ENCODE measurements around the gene MAP2K5. TPM values are rescaled to one million over a fixed set of nuclear protein-coding genes. Genes with fewer than 3 reads are reported as not detected.

Gene MAP2K5
- total RNA-seq, 1 donor: 8.9 TPM

- TF ChIP-seq, protein P1, sequence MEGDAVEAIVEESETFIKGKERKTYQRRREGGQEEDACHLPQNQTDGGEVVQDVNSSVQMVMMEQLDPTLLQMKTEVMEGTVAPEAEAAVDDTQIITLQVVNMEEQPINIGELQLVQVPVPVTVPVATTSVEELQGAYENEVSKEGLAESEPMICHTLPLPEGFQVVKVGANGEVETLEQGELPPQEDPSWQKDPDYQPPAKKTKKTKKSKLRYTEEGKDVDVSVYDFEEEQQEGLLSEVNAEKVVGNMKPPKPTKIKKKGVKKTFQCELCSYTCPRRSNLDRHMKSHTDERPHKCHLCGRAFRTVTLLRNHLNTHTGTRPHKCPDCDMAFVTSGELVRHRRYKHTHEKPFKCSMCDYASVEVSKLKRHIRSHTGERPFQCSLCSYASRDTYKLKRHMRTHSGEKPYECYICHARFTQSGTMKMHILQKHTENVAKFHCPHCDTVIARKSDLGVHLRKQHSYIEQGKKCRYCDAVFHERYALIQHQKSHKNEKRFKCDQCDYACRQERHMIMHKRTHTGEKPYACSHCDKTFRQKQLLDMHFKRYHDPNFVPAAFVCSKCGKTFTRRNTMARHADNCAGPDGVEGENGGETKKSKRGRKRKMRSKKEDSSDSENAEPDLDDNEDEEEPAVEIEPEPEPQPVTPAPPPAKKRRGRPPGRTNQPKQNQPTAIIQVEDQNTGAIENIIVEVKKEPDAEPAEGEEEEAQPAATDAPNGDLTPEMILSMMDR (IDR thresholded peaks at IDR 0.05; ENCODE audit: insufficient read depth, low read length): no peak
- peak overlapping the region; percentile 86 for H3K4me3 ChIP-seq (ENCODE audit: low read depth, low read length)
- peak; percentile 72 for DNase-seq (ENCODE audit: low read depth)
Measured at GRCh38 chr15:67521783-67522568, 20.5 kb upstream of the MAP2K5 start.

- peak overlapping the region; percentile 86 for H3K4me3 ChIP-seq (ENCODE audit: low read depth, low read length)
- DNase-seq (ENCODE audit: low read depth): no peak
- TF ChIP-seq, protein P1 (IDR thresholded peaks at IDR 0.05; ENCODE audit: insufficient read depth, low read length): no peak
Measured at GRCh38 chr15:67523330-67523729, 19.2 kb upstream of the MAP2K5 start.

DNA sequence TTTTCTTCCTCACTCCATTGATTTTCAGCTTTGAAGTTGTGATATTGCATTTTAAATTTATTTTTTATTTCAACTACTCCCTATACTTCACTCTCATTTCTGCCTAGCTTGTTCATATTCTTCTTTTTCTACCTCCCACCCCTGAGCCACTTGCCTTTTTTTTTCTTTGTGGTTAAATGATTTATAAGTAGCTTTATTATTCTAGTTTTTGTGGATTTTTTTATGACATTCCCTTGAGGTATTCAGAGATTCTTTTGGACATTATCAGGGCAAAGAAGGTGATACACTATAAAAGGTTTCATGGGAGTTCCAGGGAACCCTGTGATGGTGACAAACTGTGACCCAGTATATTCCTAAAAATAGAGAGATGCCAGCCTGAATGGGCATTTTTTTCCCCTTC, 18.3 kb upstream of the MAP2K5 start:
- TF ChIP-seq, protein P1 (IDR thresholded peaks at IDR 0.05; ENCODE audit: insufficient read depth, low read length): no peak
- DNase-seq (ENCODE audit: low read depth): no peak
- H3K4me3 ChIP-seq (ENCODE audit: low read depth, low read length): no peak overlapping the region

- no peak for DNase-seq (ENCODE audit: low read depth)
Measured at GRCh38 chr15:67528513-67528912, 14.0 kb upstream of the MAP2K5 start.

GRCh38 chr15:67531379-67531914, 11.1 kb upstream of the MAP2K5 start:
- no peak overlapping the region for H3K4me3 ChIP-seq (ENCODE audit: low read depth, low read length)
- TF ChIP-seq, protein P1 (IDR thresholded peaks at IDR 0.05; ENCODE audit: insufficient read depth, low read length): no peak
- DNase-seq (ENCODE audit: low read depth): peak; percentile 87

More at GRCh38 chr15:67528513-67528912, 14.0 kb upstream of the MAP2K5 start:
- TF ChIP-seq, protein P1 (IDR thresholded peaks at IDR 0.05; ENCODE audit: insufficient read depth, low read length): no peak
- no peak overlapping the region for H3K4me3 ChIP-seq (ENCODE audit: low read depth, low read length)

DNA sequence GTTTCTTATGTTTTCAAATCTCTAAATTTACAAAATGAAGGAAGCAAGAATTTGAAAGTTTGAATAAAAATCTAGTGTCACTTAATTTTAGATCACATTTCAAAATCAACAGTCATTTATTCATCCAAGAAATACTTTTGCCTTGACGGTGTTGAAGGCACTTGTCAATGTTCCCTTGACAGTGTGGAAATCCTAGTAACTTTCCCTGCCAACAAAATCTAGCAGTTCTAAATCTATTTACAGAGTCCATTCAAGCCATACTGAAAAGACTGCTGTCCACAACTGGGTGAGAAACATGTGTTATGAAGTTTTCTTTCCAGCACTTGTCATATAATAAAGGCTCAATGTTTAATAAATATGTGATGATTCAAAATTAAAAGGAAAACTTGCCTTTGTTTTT, 8.6 kb upstream of the MAP2K5 start:
- DNase-seq (ENCODE audit: low read depth): no peak
- no peak overlapping the region for H3K4me3 ChIP-seq (ENCODE audit: low read depth, low read length)
- TF ChIP-seq, protein P1 (IDR thresholded peaks at IDR 0.05; ENCODE audit: insufficient read depth, low read length): no peak

All from fibroblast of the aortic adventitia (primary cell).